Measurements from ENCODE around the gene SHLD3. TPM values are rescaled to one million over a fixed set of nuclear protein-coding genes. Genes with fewer than 3 reads are reported as not detected.
"Not testable (repeated sequence)": the region's sequence is repeated elsewhere in the genome, so short reads cannot be mapped to it uniquely, and the experiment has no call there.

The SHLD3 gene
- total RNA-seq, 2 donors from 2014 or later: 2.9 to 3.6 TPM

GRCh38 chr5:65611524-65611923, 13.3 kb upstream of the SHLD3 start:
- Histone ChIP-seq H3K27me3 (ENCODE audit: control insufficient read depth, insufficient read depth, low read length, poor library complexity, severe bottlenecking) (no peaks in the 10 kb centered on the region), H3K27ac (ENCODE audit: low read depth, low read length) (no peak overlapping the region), H3K36me3 (ENCODE audit: control insufficient read depth, insufficient read depth, low read length) (peaks cover 73% of the 10 kb centered on the region), H3K9me3 (ENCODE audit: control insufficient read depth, low read length) (no peaks in the 10 kb centered on the region), H3K4me3 (ENCODE audit: low read length) (no peak overlapping the region), H3K9ac (ENCODE audit: extremely low read depth, low read length, poor library complexity, severe bottlenecking) (no peak overlapping the region), H3K4me1 (ENCODE audit: control insufficient read depth, insufficient read depth, low read length) (no peaks in the 10 kb centered on the region)
- WGBS, 2 experiments (ENCODE audit: insufficient coverage in 1 of 2, insufficient read length in 1 of 2): 78 to 92% methylated on average over 2 to 3 of the region's 3 CpGs
- TF ChIP-seq CTCF (conservative IDR thresholded peaks at IDR 0.05): no peak
- H3K4me1 Mint-ChIP-seq: no peaks in the 10 kb centered on the region
- H3K9me3 Mint-ChIP-seq: no peaks in the 10 kb centered on the region
- H3K4me3 Mint-ChIP-seq: no peak overlapping the region
- DNase-seq: no peak
- no peaks in the 10 kb centered on the region for H3K27me3 Mint-ChIP-seq (ENCODE audit: insufficient read depth)
- no peak overlapping the region for H3K27ac Mint-ChIP-seq
- H3K36me3 Mint-ChIP-seq (ENCODE audit: low read depth): peaks cover 37% of the 10 kb centered on the region

DNA sequence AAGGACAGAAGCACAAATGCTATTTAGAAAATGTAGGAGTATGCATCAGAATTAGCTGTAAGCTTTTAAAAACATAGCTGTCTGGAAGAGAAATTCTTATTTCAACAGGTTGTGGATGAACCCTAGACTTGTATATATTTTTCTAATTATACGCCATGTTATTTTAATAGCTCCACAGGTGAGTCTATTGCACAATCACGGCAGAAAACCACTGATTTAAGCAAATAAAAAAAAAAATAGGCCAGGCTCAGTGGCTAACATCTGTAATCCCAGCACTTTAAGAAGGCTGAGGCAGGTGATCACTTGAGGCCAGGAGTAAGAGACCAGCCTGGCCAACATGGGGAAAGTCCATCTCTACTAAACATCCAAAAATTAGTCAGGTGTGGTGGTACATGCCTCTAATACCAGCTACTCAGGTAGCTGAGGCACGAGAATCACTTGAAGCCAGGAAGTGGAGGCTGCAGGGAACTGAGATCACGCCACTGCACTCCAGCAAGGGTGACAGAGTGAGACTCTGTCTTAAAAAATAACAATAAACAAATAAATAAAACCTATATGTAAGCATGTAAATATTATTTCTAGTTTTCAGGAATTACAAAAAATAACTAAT, 12.4 kb upstream of the SHLD3 start:
- 97 to 100% methylated on average over 2 to 4 of the region's 4 CpGs for WGBS, 2 experiments (ENCODE audit: insufficient coverage in 1 of 2, insufficient read length in 1 of 2)
- no peaks in the 10 kb centered on the region for H3K9me3 Mint-ChIP-seq
- H3K4me3 ChIP-seq (ENCODE audit: low read length): no peak overlapping the region
- peaks cover 33% of the 10 kb centered on the region for H3K36me3 Mint-ChIP-seq (ENCODE audit: low read depth)
- H3K27ac ChIP-seq (ENCODE audit: low read depth, low read length): no peak overlapping the region
- H3K9me3 ChIP-seq (ENCODE audit: control insufficient read depth, low read length): no peaks in the 10 kb centered on the region
- H3K27ac Mint-ChIP-seq: no peak overlapping the region
- TF ChIP-seq CTCF (conservative IDR thresholded peaks at IDR 0.05): no peak
- no peaks in the 10 kb centered on the region for H3K27me3 ChIP-seq (ENCODE audit: control insufficient read depth, insufficient read depth, low read length, poor library complexity, severe bottlenecking)
- no peaks in the 10 kb centered on the region for H3K4me1 Mint-ChIP-seq
- DNase-seq: no peak
- H3K9ac ChIP-seq (ENCODE audit: extremely low read depth, low read length, poor library complexity, severe bottlenecking): no peak overlapping the region
- H3K4me3 Mint-ChIP-seq: no peak overlapping the region
- H3K4me1 ChIP-seq (ENCODE audit: control insufficient read depth, insufficient read depth, low read length): no peaks in the 10 kb centered on the region
- peaks cover 71% of the 10 kb centered on the region for H3K36me3 ChIP-seq (ENCODE audit: control insufficient read depth, insufficient read depth, low read length)
- H3K27me3 Mint-ChIP-seq (ENCODE audit: insufficient read depth): no peaks in the 10 kb centered on the region

DNA sequence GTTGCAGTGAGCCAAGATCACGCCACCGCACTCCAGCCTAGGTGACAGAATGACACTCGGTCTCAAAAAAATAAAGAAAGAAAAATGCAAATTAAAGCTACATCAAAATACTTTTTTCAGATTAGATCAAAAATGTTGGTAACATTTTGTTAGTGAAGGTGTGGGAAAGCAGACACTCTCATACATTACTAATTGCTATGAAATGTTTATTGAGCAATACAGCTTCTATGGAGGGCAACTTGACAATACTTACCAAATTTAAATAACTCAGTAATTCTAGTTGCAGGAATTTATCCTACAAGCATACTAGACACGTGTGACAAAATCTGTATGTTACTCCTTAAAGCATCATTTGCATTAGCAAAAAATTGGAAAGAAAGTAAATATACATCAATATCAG, 4.8 kb upstream of the SHLD3 start:
- TF ChIP-seq CTCF (conservative IDR thresholded peaks at IDR 0.05): no peak
- H3K9me3 ChIP-seq (ENCODE audit: control insufficient read depth, low read length): no peaks in the 10 kb centered on the region
- H3K9ac ChIP-seq (ENCODE audit: extremely low read depth, low read length, poor library complexity, severe bottlenecking): no peak overlapping the region
- Mint-ChIP-seq H3K36me3 (ENCODE audit: low read depth) (peaks cover 9% of the 10 kb centered on the region), H3K9me3 (no peaks in the 10 kb centered on the region), H3K27ac (no peak overlapping the region), H3K27me3 (ENCODE audit: insufficient read depth) (no peaks in the 10 kb centered on the region), H3K4me3 (no peak overlapping the region), H3K4me1 (peaks cover 9% of the 10 kb centered on the region)
- peaks cover 7% of the 10 kb centered on the region for H3K4me1 ChIP-seq (ENCODE audit: control insufficient read depth, insufficient read depth, low read length)
- H3K4me3 ChIP-seq (ENCODE audit: low read length): no peak overlapping the region
- 79 to 93% methylated on average over 2 to 4 of the region's 4 CpGs for WGBS, 2 experiments (ENCODE audit: insufficient coverage in 1 of 2, insufficient read length in 1 of 2)
- no peak overlapping the region for H3K27ac ChIP-seq (ENCODE audit: low read depth, low read length)
- no peak for DNase-seq
- H3K36me3 ChIP-seq (ENCODE audit: control insufficient read depth, insufficient read depth, low read length): peaks cover 22% of the 10 kb centered on the region
- no peaks in the 10 kb centered on the region for H3K27me3 ChIP-seq (ENCODE audit: control insufficient read depth, insufficient read depth, low read length, poor library complexity, severe bottlenecking)

DNA sequence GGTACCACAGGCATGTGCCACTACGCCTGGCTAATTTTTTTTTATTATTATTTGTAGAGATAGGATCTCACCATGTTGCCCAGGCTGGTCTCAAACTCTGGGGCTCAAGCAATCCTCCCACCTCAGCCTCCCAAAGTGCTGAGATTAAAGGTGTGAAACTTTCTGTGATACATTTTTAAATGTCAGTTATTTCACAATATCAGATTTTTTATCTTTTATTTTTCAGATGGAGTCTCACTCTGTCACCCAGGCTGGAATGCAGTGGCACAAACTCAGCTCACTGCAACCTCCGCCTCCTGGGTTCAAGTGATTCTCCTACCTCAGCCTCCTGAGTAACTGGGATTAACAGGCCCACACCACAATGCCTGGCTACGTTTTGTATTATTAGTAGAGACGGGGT, 2.9 kb upstream of the SHLD3 start:
- H3K9me3 Mint-ChIP-seq; H3K27ac Mint-ChIP-seq; H3K36me3 Mint-ChIP-seq (ENCODE audit: low read depth); H3K27me3 ChIP-seq (ENCODE audit: control insufficient read depth, insufficient read depth, low read length, poor library complexity, severe bottlenecking); H3K4me3 ChIP-seq (ENCODE audit: low read length); H3K27me3 Mint-ChIP-seq (ENCODE audit: insufficient read depth); H3K36me3 ChIP-seq (ENCODE audit: control insufficient read depth, insufficient read depth, low read length); H3K9me3 ChIP-seq (ENCODE audit: control insufficient read depth, low read length); DNase-seq; H3K27ac ChIP-seq (ENCODE audit: low read depth, low read length); H3K9ac ChIP-seq (ENCODE audit: extremely low read depth, low read length, poor library complexity, severe bottlenecking); H3K4me3 Mint-ChIP-seq: not testable (repeated sequence)
- H3K4me1 Mint-ChIP-seq: peaks cover 17% of the 10 kb centered on the region
- 92 to 100% methylated on average over 3 to 4 of the region's 4 CpGs for WGBS, 2 experiments (ENCODE audit: insufficient coverage in 1 of 2, insufficient read length in 1 of 2)
- peaks cover 10% of the 10 kb centered on the region for H3K4me1 ChIP-seq (ENCODE audit: control insufficient read depth, insufficient read depth, low read length)
